ENCODE results near the gene RAPGEF3.

DNA sequence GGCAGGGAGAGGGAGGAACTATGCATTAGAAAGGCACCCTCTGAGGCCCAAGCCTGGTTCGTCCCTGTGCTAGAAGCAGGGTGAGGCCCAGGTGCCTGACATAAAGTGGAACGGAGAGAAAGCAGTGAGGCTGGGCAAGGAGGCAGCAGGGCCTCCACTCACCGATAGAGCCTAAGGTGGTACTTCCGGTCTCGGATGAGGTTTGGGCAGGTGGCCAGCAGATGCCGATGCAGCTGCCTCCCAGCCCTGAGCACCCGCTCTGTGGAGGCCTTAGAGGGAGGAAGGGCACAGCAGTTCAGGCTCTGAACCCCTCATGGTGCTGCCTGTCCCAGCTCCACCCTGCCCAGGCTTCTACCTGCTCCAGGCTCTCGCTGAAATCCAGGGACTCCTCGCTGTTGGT is 7.1 kb downstream of the RAPGEF3 start:
- TF ChIP-seq TAF1 (IDR thresholded peaks at IDR 0.05; ENCODE audit: borderline replicate concordance, low read depth, low read length) (no peak), POLR2A (IDR thresholded peaks at IDR 0.05; ENCODE audit: low read depth, low read length) (no peak)
